Measurements from ENCODE around the gene SH2B3.

DNA sequence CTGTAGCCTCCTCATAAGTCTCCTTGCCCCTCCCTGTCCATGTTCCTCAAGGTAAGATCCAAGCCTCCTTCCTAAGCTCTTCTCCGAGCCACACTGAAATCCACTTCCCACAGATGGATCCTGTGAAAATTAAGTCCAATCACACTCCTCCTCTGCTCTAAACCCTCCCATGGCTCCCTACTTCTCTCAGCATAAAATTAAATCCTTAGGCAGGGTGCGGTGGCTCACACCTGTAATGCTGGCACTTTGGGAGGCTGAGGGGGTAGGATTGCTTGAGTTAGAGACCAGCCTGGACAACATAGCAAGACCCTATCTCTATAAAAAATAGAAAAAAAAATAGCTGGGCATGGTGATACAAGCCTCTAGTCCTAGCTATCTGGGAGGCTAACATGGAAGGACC, 39.1 kb upstream of the SH2B3 start:
- TF ChIP-seq EZH2 (IDR thresholded peaks at IDR 0.05; ENCODE audit: low read depth): no peak
- TF ChIP-seq, protein P1, sequence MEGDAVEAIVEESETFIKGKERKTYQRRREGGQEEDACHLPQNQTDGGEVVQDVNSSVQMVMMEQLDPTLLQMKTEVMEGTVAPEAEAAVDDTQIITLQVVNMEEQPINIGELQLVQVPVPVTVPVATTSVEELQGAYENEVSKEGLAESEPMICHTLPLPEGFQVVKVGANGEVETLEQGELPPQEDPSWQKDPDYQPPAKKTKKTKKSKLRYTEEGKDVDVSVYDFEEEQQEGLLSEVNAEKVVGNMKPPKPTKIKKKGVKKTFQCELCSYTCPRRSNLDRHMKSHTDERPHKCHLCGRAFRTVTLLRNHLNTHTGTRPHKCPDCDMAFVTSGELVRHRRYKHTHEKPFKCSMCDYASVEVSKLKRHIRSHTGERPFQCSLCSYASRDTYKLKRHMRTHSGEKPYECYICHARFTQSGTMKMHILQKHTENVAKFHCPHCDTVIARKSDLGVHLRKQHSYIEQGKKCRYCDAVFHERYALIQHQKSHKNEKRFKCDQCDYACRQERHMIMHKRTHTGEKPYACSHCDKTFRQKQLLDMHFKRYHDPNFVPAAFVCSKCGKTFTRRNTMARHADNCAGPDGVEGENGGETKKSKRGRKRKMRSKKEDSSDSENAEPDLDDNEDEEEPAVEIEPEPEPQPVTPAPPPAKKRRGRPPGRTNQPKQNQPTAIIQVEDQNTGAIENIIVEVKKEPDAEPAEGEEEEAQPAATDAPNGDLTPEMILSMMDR (conservative IDR thresholded peaks at IDR 0.05): no peak
